Neural crest cell (in vitro differentiated cells): ENCODE results near the gene DCHS1. TPM values are rescaled to one million over a fixed set of nuclear protein-coding genes. Genes with fewer than 3 reads are reported as not detected.

Source experiments
- DNase-seq: peaks from one replicate; pipeline ENCODE4 v3.0.0; 2021; ENCODE audit warnings: low read depth, mixed read lengths, low spot score
- H3K27ac Mint-ChIP-seq: one replicate; pipeline ENCODE4 v1.8.0; 2021; ENCODE audit warnings: mild to moderate bottlenecking, mixed read lengths; ENCODE audit not compliant: unreplicated experiment
- H3K27me3 Mint-ChIP-seq: 2 replicates; pipeline ENCODE4 v1.8.0; 2021; ENCODE audit warnings: low read depth, mild to moderate bottlenecking, mixed read lengths
- H3K36me3 Mint-ChIP-seq: 2 replicates; pipeline ENCODE4 v1.8.0; 2021; ENCODE audit warnings: low read depth, mild to moderate bottlenecking, mixed read lengths
- H3K4me1 Mint-ChIP-seq: 2 replicates; pipeline ENCODE4 v1.8.0; 2021; ENCODE audit warnings: mixed read lengths
- H3K4me3 Mint-ChIP-seq: one replicate; pipeline ENCODE4 v1.8.0; 2021; ENCODE audit warnings: mild to moderate bottlenecking, mixed read lengths
- H3K9me3 Mint-ChIP-seq: 2 replicates; pipeline ENCODE4 v1.8.0; 2021; ENCODE audit warnings: mixed read lengths
- CTCF ChIP-seq: fragments of 200-600 bp; sonication (generic); conservative IDR thresholded peaks from 2 replicates; pipeline ENCODE4 v1.5.0; 2021; ENCODE audit warnings: antibody characterized with exemption, mild to moderate bottlenecking
- total RNA-seq: library from RNA; stranded (reverse); gene quantifications from 2 replicates; pipeline ENCODE4 v1.2.1, GENCODE V29; 2021

Gene DCHS1
- total RNA-seq, 1 donor from 2014 or later = 40.4 TPM

DNA sequence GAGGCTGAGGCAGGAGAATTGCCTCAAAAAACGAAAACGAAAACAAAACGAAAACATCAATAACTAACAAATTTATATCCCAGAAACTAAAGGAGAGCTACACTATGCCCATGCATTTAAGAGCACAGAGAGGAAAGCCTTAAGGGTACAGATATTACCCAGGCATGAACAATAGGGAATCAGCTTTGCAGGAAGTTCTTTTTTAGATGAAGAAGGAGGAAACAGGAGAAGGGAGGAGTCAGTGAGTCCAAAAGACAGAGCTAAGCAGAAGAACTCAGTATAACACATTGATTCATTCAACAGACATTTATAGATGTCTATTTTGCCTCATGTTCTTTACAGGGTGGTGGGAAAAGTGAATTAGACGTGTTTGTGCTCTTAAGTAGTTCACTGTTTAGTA, 19.3 kb upstream of the DCHS1 start:
- Mint-ChIP-seq H3K9me3 (no peaks in the 10 kb centered on the region), H3K4me1 (peaks cover 9% of the 10 kb centered on the region), H3K4me3 (no peak overlapping the region), H3K36me3 (peaks cover 15% of the 10 kb centered on the region), H3K27me3 (no peaks in the 10 kb centered on the region), H3K27ac (no peak overlapping the region)
- no peak for TF ChIP-seq CTCF
- DNase-seq = no peak

DNA sequence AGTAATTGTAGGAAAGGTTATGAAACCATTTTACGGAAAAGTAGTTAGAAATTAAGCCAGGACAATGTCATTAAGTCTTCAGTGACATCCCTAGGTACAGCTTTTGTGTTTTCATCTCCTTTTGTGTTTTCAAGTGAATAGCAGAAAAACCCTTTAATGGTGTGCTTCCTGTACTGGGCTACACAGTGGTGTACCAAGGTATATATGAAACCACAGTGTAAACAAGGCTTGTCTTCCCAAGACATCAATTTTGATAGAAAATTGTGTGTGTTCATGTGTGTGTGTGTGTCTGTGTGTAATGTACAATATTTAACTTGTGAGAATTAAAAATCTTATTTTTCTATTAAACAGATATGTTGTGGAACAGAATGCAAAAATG, 18.6 kb upstream of the DCHS1 start:
- DNase-seq = no peak
- TF ChIP-seq CTCF = no peak
- H3K4me3 Mint-ChIP-seq = no peak overlapping the region
- no peaks in the 10 kb centered on the region for H3K9me3 Mint-ChIP-seq
- H3K27ac Mint-ChIP-seq = no peak overlapping the region
- H3K4me1 Mint-ChIP-seq = peaks cover 6% of the 10 kb centered on the region
- H3K27me3 Mint-ChIP-seq = no peaks in the 10 kb centered on the region
- peaks cover 10% of the 10 kb centered on the region for H3K36me3 Mint-ChIP-seq

DNA sequence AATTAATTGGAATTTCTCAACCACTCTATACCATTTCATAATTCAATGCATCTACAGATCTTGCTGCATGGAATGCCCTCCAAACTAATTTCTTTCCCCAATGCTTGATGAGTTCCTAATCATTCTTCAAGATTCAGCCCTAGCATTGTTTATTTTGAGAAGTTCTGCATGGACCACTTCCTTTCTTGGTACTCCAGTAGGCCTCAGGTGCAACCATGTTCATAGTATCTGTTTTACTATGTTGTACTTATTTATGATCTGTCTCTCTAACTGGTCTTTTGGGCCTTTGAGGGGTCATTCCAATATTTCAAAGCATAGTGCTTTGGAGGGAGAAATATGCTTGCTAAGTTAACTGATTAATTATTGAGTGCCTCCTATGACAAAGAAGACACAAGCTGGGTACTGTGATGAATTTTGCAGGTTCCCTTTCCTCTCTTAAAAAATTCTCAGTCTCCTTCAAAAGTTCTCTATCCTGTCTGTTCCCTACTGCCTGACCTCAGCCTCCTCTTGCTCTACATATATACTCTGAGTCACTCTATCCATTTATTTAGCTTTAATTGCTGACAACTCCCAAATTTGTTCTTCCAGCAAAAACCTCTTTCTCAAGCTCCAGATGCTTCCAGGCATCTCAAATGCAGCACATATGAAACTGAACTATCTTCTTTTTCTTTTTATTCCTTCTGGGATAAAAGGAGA, 18.1 kb upstream of the DCHS1 start:
- Mint-ChIP-seq H3K9me3 (no peaks in the 10 kb centered on the region), H3K27ac (no peak overlapping the region), H3K36me3 (peaks cover 7% of the 10 kb centered on the region), H3K4me3 (no peak overlapping the region), H3K4me1 (peaks cover 4% of the 10 kb centered on the region), H3K27me3 (no peaks in the 10 kb centered on the region)
- no peak for DNase-seq
- TF ChIP-seq CTCF = no peak

GRCh38 chr11:6671991-6672390, 16.4 kb upstream of the DCHS1 start:
- H3K36me3 Mint-ChIP-seq = peaks cover 7% of the 10 kb centered on the region
- H3K27me3 Mint-ChIP-seq = no peaks in the 10 kb centered on the region
- no peak overlapping the region for H3K4me3 Mint-ChIP-seq
- DNase-seq = no peak
- peaks cover under 1% of the 10 kb centered on the region for H3K9me3 Mint-ChIP-seq
- H3K4me1 Mint-ChIP-seq = peaks cover 4% of the 10 kb centered on the region
- no peak for TF ChIP-seq CTCF
- H3K27ac Mint-ChIP-seq = no peak overlapping the region

- Mint-ChIP-seq H3K4me3 (no peak overlapping the region), H3K4me1 (peaks cover 4% of the 10 kb centered on the region), H3K27me3 (peaks cover 2% of the 10 kb centered on the region), H3K9me3 (peaks cover 3% of the 10 kb centered on the region), H3K36me3 (peaks cover 7% of the 10 kb centered on the region), H3K27ac (no peak overlapping the region)
- no peak for DNase-seq
- no peak for TF ChIP-seq CTCF
These were observed 14.7 kb upstream of the DCHS1 start for GRCh38 chr11:6670202-6670830.
